ENCODE measurements around the gene TMPRSS11B.
"Not testable (repeated sequence)": the region's sequence is repeated elsewhere in the genome, so short reads cannot be mapped to it uniquely, and the experiment has no call there.

The TMPRSS11B gene

GRCh38 chr4:68218044-68218443, 27.4 kb downstream of the TMPRSS11B start:
- DNase-seq (ENCODE audit: low spot score), result no peak

- no peak for DNase-seq (ENCODE audit: low spot score)
Measured at GRCh38 chr4:68216501-68216900, 29.0 kb downstream of the TMPRSS11B start.

- DNase-seq (ENCODE audit: low spot score), result no peak
Measured at GRCh38 chr4:68209003-68209402, 36.5 kb downstream of the TMPRSS11B start.

- not testable (repeated sequence) for DNase-seq (ENCODE audit: low spot score)
Measured at GRCh38 chr4:68194305-68194704, 51.2 kb downstream of the TMPRSS11B start.

GRCh38 chr4:68193194-68193593, 52.3 kb downstream of the TMPRSS11B start:
- no peak for DNase-seq (ENCODE audit: low spot score)

- no peak for DNase-seq (ENCODE audit: low spot score)
Measured at GRCh38 chr4:68187145-68187544, 58.3 kb downstream of the TMPRSS11B start.

- DNase-seq (ENCODE audit: low spot score), result no peak
Measured at GRCh38 chr4:68184923-68185322, 60.6 kb downstream of the TMPRSS11B start.

- no peak for DNase-seq (ENCODE audit: low spot score)
Measured at GRCh38 chr4:68183417-68183816, 62.1 kb downstream of the TMPRSS11B start.

GRCh38 chr4:68182382-68182820, 63.1 kb downstream of the TMPRSS11B start:
- DNase-seq (ENCODE audit: low spot score), result no peak

GRCh38 chr4:68180849-68181526, 64.5 kb downstream of the TMPRSS11B start:
- DNase-seq (ENCODE audit: low spot score), result no peak

GRCh38 chr4:68176904-68177303, 68.6 kb downstream of the TMPRSS11B start:
- DNase-seq (ENCODE audit: low spot score), result no peak

Measured in pons (tissue), 1 donor.